PFSK-1 (cell line): ENCODE results near the gene CD34.

Experiments
- FOXP2 ChIP-seq: optimal IDR thresholded peaks from 2 replicates; pipeline ENCODE3; 2011; ENCODE audit warnings: borderline replicate concordance, control low read depth, inconsistent platforms; ENCODE audit not compliant: insufficient read depth; ENCODE audit errors: extremely low read length, extremely low read depth
- POLR2AphosphoS5 ChIP-seq: IDR thresholded peaks from 2 replicates; pipeline ENCODE4 v1.6.1; 2012; ENCODE audit warnings: low read depth, mild to moderate bottlenecking, control low read depth, low read length, moderate library complexity

- TF ChIP-seq FOXP2 = no peak
- TF ChIP-seq POLR2AphosphoS5 = no peak
Measured at GRCh38 chr1:207882692-207883091, 28.2 kb downstream of the CD34 start.
